22Rv1 (cell line): Measurements from ENCODE around the gene ZFP91.

ENCODE experiments used
- CTCF ChIP-seq: fragments of 450-650 bp; IDR thresholded peaks from 2 replicates; pipeline ENCODE4 v1.5.1; 2017; ENCODE audit warnings: mild to moderate bottlenecking
- ZFX ChIP-seq: fragments of 450-650 bp; IDR thresholded peaks from 2 replicates; pipeline ENCODE4 v1.6.1; 2017; ENCODE audit warnings: antibody characterized with exemption, borderline replicate concordance

GRCh38 chr11:58654908-58655296, 76.0 kb downstream of the ZFP91 start:
- TF ChIP-seq CTCF (no peak), ZFX (no peak)
